Liver (tissue), 9 donors: ENCODE data around the gene DNAH17. TPM values are rescaled to one million over a fixed set of nuclear protein-coding genes. Genes with fewer than 3 reads are reported as not detected.

Experiments
- DNase-seq: peaks from one replicate; pipeline ENCODE4 v3.0.0-alpha.2; 2017; ENCODE audit warnings: low spot score
- H3K27ac ChIP-seq, 2 donors: one replicate each; pipeline ENCODE4 v1.7.0; 2013; ENCODE audit warnings: inconsistent platforms in 2 of 2, low read length in 2 of 2, control low read depth in 1 of 2, low read depth in 1 of 2, mild to moderate bottlenecking in 1 of 2
- H3K27me3 ChIP-seq, 4 donors: one replicate each; pipeline versions ENCODE4 v1.6.1 to v1.7.0; 2013; ENCODE audit warnings: low read length in 3 of 4, inconsistent platforms in 1 of 4, mild to moderate bottlenecking in 1 of 4, moderate library complexity in 1 of 4; ENCODE audit not compliant: control insufficient read depth in 4 of 4, insufficient read depth in 4 of 4
- H3K36me3 ChIP-seq, 4 donors: one replicate each; pipeline versions ENCODE4 v1.6.1 to v1.7.0; 2013; ENCODE audit warnings: low read length in 3 of 4, mild to moderate bottlenecking in 3 of 4, low read depth in 1 of 4, moderate library complexity in 1 of 4; ENCODE audit not compliant: control insufficient read depth in 4 of 4, insufficient read depth in 3 of 4
- H3K4me1 ChIP-seq, 4 donors: one replicate each; pipeline versions ENCODE4 v1.6.1 to v1.7.0; 2013; ENCODE audit warnings: low read length in 3 of 4, mild to moderate bottlenecking in 3 of 4, moderate library complexity in 1 of 4; ENCODE audit not compliant: control insufficient read depth in 4 of 4, insufficient read depth in 4 of 4
- H3K4me3 ChIP-seq, 3 donors: one replicate each; pipeline versions ENCODE4 v1.6.1 to v1.7.0; 2013; ENCODE audit warnings: low read length in 3 of 3, control low read depth in 1 of 3, low read depth in 1 of 3, mild to moderate bottlenecking in 1 of 3
- H3K9ac ChIP-seq, 2 donors: one replicate each; pipeline ENCODE4 v1.7.0; 2013; ENCODE audit warnings: low read length in 2 of 2, mild to moderate bottlenecking in 2 of 2, moderate library complexity in 2 of 2, control low read depth in 1 of 2, low read depth in 1 of 2
- H3K9me3 ChIP-seq, 4 donors: one replicate each; pipeline versions ENCODE4 v1.6.1 to v1.7.0; 2013; ENCODE audit warnings: low read length in 3 of 4; ENCODE audit not compliant: control insufficient read depth in 4 of 4
- EGR1 ChIP-seq, 2 donors: IDR thresholded peaks; 2 replicates each; pipeline ENCODE4 v1.6.1; 2016 to 2018; ENCODE audit warnings: antibody characterized with exemption in 2 of 2, low read depth in 2 of 2
- FOXA1 ChIP-seq: IDR thresholded peaks from 2 replicates; pipeline ENCODE4 v1.6.1; 2016; ENCODE audit warnings: antibody characterized with exemption
- FOXA2 ChIP-seq: IDR thresholded peaks from 2 replicates; pipeline ENCODE4 v1.6.1; 2016; ENCODE audit warnings: antibody characterized with exemption
- GABPA ChIP-seq, 2 donors: IDR thresholded peaks in 1 of 2; conservative IDR thresholded peaks in 1 of 2; 2 replicates each; pipeline ENCODE4 v1.6.1; 2016; ENCODE audit warnings: antibody characterized with exemption in 2 of 2, mild to moderate bottlenecking in 1 of 2, moderate library complexity in 1 of 2
- HNF4A ChIP-seq, 2 donors: conservative IDR thresholded peaks; 2 replicates each; pipeline ENCODE4 v1.6.1; 2016; ENCODE audit warnings: antibody characterized with exemption in 2 of 2, mild to moderate bottlenecking in 2 of 2
- HNF4G ChIP-seq: IDR thresholded peaks from 2 replicates; pipeline ENCODE4 v1.6.1; 2016; ENCODE audit warnings: antibody characterized with exemption
- JUND ChIP-seq, 2 donors: IDR thresholded peaks; 2 replicates each; pipeline ENCODE4 v1.6.1; 2016; ENCODE audit warnings: antibody characterized with exemption in 2 of 2
- NR2F2 ChIP-seq: IDR thresholded peaks from 2 replicates; pipeline ENCODE4 v1.6.1; 2016; ENCODE audit warnings: antibody characterized with exemption
- RXRA ChIP-seq, 2 donors: IDR thresholded peaks; 2 replicates each; pipeline ENCODE4 v1.6.1; 2017 to 2018; ENCODE audit warnings: antibody characterized with exemption in 2 of 2, mild to moderate bottlenecking in 1 of 2
- SP1 ChIP-seq: IDR thresholded peaks from 2 replicates; pipeline ENCODE4 v1.6.1; 2018; ENCODE audit warnings: antibody characterized with exemption, mild to moderate bottlenecking
- TAF1 ChIP-seq: conservative IDR thresholded peaks from 2 replicates; pipeline ENCODE4 v1.6.1; 2016; ENCODE audit warnings: antibody characterized with exemption, mild to moderate bottlenecking
- YY1 ChIP-seq: IDR thresholded peaks from 2 replicates; pipeline ENCODE4 v1.6.1; 2016; ENCODE audit warnings: antibody characterized with exemption, mild to moderate bottlenecking
- WGBS: extraction: QIAGEN DNeasy Blood & Tissue Kit; methylation state at CpG from one replicate; pipeline ENCODE4 v1.1.7; 2013; 5-methylcytosine and 5-hydroxymethylcytosine counted together
- polyA plus RNA-seq, 2 donors: library from polyadenylated mRNA; stranded (reverse) in 1 of 2; unstranded in 1 of 2; fragments of 200-250 nt in 1 of 2; fragments of >200 nt in 1 of 2; fragmentation: Nextera tagmentation in 1 of 2; extraction: Ambion mirVana in 1 of 2; gene quantifications; one replicate each; pipeline versions ENCODE4 v1.2.1 to v1.2.3, GENCODE V29; 2013 to 2015
- total RNA-seq, 2 donors: library from RNA; depleted of rRNA; stranded (reverse); fragments of >200 nt; gene quantifications; one replicate each; pipeline ENCODE4 v1.2.3, GENCODE V29; 2014
- TF ChIP-seq, protein P1 (sequence below): IDR thresholded peaks from 2 replicates; pipeline ENCODE4 v1.6.1; 2016; ENCODE audit warnings: antibody characterized with exemption
- TF ChIP-seq, protein P2 (sequence below): IDR thresholded peaks from 2 replicates; pipeline ENCODE4 v1.6.1; 2016; ENCODE audit warnings: antibody characterized with exemption, mild to moderate bottlenecking
- TF ChIP-seq, protein P3 (sequence below): IDR thresholded peaks from 2 replicates; pipeline ENCODE4 v1.6.1; 2016; ENCODE audit warnings: antibody characterized with exemption
- TF ChIP-seq, protein P4 (sequence below): IDR thresholded peaks from 2 replicates; pipeline ENCODE4 v1.6.1; 2016; ENCODE audit warnings: antibody characterized with exemption
- donor health status: healthy.
- donor health status: healthy.
- donor health status: healthy.
- donor health status: healthy.
- donor health status: healthy.

The DNAH17 gene
- total and polyA plus RNA-seq, 4 donors = 0.09 to 0.79 TPM; not detected in 2

DNA sequence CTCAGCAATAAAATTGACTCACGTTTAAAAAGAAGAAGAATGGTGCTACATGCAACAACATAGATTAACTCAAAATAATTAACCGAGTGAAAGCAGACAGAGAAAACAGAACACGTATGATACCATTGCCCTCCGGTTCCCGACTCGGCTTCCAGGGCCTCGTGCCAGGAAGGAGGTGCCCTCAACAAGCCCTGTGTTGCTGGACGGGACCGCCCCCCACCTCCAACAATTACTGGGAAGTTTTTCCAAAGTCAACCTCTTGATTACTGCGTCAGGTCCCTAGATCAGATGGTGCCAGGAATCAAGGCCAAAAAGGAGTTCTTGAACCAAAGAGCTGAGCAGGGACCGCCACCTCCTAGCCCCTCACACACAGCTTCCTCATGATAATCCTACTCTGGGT is 20.4 kb downstream of the DNAH17 start:
- TF ChIP-seq, protein P1, sequence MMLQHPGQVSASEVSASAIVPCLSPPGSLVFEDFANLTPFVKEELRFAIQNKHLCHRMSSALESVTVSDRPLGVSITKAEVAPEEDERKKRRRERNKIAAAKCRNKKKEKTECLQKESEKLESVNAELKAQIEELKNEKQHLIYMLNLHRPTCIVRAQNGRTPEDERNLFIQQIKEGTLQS = no peak
- TF ChIP-seq JUND (IDR thresholded peaks at IDR 0.05) = no peak
- no peaks in the 10 kb centered on the region for H3K9me3 ChIP-seq
- no peaks in the 10 kb centered on the region for H3K36me3 ChIP-seq
- H3K4me3 ChIP-seq = no peak overlapping the region
- H3K9ac ChIP-seq = no peak overlapping the region
- DNase-seq = no peak
- 84% methylated on average over 11 of the region's 11 CpGs for WGBS
- no peaks in the 10 kb centered on the region for H3K4me1 ChIP-seq
- H3K27me3 ChIP-seq = no peaks in the 10 kb centered on the region
- no peak overlapping the region for H3K27ac ChIP-seq

DNA sequence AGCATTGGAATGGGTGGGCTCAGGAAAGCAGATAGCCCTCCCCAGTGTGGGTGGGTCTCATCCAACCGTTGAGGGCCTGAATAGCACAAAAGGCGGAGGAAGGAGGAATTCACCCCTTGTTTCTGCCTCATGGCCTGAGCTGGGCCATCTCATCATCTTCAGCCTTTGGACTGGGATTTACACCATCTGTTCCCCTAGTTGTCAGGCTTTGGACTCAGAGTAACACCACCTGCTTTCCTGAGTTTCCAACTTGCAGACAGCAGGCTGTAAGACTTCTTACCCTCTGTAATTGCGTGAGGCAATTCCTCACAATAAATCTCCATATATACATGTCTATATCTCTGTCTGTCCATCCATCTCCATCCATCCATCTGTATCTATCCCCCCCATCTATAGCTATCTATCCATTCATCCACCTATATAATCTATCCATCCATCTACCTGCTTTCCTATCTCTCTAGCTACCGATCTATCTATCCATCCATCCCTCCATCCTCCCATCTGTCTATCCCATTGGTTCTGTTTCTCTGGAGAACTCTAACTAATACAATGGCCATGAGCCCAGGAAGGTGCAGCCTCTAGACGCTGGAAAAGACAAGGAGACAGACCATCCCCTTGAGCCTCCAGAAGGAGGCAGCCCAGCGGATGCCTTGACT is 21.3 kb downstream of the DNAH17 start:
- Histone ChIP-seq H3K9ac (no peak overlapping the region), H3K4me3 (no peak overlapping the region), H3K4me1 (no peaks in the 10 kb centered on the region), H3K27me3 (no peaks in the 10 kb centered on the region), H3K27ac (no peak overlapping the region), H3K9me3 (no peaks in the 10 kb centered on the region), H3K36me3 (no peaks in the 10 kb centered on the region)
- TF ChIP-seq YY1 = no peak
- no peak for TF ChIP-seq FOXA2
- no peak for TF ChIP-seq NR2F2
- TF ChIP-seq, protein P1 = no peak
- TF ChIP-seq HNF4G = no peak
- no peak for TF ChIP-seq SP1
- no peak for TF ChIP-seq TAF1
- no peak for TF ChIP-seq GABPA (IDR thresholded peaks at IDR 0.05 in 1 of 2, conservative IDR thresholded peaks at IDR 0.05 in 1 of 2)
- TF ChIP-seq, protein P2, sequence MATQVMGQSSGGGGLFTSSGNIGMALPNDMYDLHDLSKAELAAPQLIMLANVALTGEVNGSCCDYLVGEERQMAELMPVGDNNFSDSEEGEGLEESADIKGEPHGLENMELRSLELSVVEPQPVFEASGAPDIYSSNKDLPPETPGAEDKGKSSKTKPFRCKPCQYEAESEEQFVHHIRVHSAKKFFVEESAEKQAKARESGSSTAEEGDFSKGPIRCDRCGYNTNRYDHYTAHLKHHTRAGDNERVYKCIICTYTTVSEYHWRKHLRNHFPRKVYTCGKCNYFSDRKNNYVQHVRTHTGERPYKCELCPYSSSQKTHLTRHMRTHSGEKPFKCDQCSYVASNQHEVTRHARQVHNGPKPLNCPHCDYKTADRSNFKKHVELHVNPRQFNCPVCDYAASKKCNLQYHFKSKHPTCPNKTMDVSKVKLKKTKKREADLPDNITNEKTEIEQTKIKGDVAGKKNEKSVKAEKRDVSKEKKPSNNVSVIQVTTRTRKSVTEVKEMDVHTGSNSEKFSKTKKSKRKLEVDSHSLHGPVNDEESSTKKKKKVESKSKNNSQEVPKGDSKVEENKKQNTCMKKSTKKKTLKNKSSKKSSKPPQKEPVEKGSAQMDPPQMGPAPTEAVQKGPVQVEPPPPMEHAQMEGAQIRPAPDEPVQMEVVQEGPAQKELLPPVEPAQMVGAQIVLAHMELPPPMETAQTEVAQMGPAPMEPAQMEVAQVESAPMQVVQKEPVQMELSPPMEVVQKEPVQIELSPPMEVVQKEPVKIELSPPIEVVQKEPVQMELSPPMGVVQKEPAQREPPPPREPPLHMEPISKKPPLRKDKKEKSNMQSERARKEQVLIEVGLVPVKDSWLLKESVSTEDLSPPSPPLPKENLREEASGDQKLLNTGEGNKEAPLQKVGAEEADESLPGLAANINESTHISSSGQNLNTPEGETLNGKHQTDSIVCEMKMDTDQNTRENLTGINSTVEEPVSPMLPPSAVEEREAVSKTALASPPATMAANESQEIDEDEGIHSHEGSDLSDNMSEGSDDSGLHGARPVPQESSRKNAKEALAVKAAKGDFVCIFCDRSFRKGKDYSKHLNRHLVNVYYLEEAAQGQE = no peak
- no peak for TF ChIP-seq RXRA (IDR thresholded peaks at IDR 0.05)
- TF ChIP-seq HNF4A (conservative IDR thresholded peaks at IDR 0.05) = no peak
- no peak for TF ChIP-seq EGR1 (IDR thresholded peaks at IDR 0.05; ENCODE audit: low read depth in 2 of 2)
- WGBS = 87% methylated on average over 6 of the region's 6 CpGs
- DNase-seq = no peak

DNA sequence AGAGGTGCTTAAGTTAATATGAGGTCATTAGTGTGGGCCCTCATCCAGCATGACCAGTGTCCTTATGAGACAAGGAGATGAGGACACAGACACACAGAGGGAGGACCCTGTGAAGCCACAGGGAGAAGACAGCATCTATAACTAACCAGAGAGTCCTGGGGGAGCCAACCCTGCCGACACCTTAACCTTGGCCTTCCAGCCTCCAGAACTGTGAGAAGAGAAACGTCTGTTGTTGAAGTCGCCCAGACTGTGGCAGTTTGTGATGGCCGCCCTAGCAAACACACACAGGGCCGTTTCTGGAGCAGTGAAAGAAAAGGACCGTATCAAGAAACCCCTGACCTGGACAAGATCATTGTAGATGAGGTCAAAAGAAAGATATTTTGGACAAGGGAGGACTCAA is 26.7 kb downstream of the DNAH17 start:
- no peak for DNase-seq
- no peak overlapping the region for H3K9ac ChIP-seq
- H3K9me3 ChIP-seq = peaks cover 0 to 3% (median 1%) of the 10 kb centered on the region in 4 donors
- no peak overlapping the region for H3K27ac ChIP-seq
- H3K4me3 ChIP-seq = no peak overlapping the region
- WGBS = 76% methylated on average over 6 of the region's 6 CpGs
- H3K27me3 ChIP-seq = no peaks in the 10 kb centered on the region
- no peaks in the 10 kb centered on the region for H3K36me3 ChIP-seq
- no peaks in the 10 kb centered on the region for H3K4me1 ChIP-seq
- TF ChIP-seq HNF4A (conservative IDR thresholded peaks at IDR 0.05) (no peak), FOXA1 (no peak), HNF4G (no peak), EGR1 (IDR thresholded peaks at IDR 0.05; ENCODE audit: low read depth in 2 of 2) (no peak), SP1 (no peak), RXRA (IDR thresholded peaks at IDR 0.05) (no peak), GABPA (IDR thresholded peaks at IDR 0.05 in 1 of 2, conservative IDR thresholded peaks at IDR 0.05 in 1 of 2) (no peak), YY1 (no peak), FOXA2 (no peak), TAF1 (no peak), NR2F2 (no peak)
- TF ChIP-seq, protein P1 = no peak
- TF ChIP-seq, protein P2 = no peak
- TF ChIP-seq, protein P3, sequence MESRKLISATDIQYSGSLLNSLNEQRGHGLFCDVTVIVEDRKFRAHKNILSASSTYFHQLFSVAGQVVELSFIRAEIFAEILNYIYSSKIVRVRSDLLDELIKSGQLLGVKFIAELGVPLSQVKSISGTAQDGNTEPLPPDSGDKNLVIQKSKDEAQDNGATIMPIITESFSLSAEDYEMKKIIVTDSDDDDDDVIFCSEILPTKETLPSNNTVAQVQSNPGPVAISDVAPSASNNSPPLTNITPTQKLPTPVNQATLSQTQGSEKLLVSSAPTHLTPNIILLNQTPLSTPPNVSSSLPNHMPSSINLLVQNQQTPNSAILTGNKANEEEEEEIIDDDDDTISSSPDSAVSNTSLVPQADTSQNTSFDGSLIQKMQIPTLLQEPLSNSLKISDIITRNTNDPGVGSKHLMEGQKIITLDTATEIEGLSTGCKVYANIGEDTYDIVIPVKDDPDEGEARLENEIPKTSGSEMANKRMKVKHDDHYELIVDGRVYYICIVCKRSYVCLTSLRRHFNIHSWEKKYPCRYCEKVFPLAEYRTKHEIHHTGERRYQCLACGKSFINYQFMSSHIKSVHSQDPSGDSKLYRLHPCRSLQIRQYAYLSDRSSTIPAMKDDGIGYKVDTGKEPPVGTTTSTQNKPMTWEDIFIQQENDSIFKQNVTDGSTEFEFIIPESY = no peak
- TF ChIP-seq, protein P4, sequence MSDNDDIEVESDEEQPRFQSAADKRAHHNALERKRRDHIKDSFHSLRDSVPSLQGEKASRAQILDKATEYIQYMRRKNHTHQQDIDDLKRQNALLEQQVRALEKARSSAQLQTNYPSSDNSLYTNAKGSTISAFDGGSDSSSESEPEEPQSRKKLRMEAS = no peak
